SK-N-SH (cell line): ENCODE results near the gene HAO2. TPM values are rescaled to one million over a fixed set of nuclear protein-coding genes. Genes with fewer than 3 reads are reported as not detected.

Experiments
- CTCF ChIA-PET: fragments of 300-600, 350-600 bp; formaldehyde crosslinking; extraction: SDS; loops from one replicate; lab custom pipeline; 2021; lab: Yijun Ruan, JAX
- POLR2A ChIA-PET: fragments of 350-600 bp; sonication (Branson Sonifier 250); formaldehyde crosslinking; extraction: SDS; loops from one replicate; lab custom pipeline; 2020; ENCODE audit warnings: antibody characterized with exemption, inconsistent platforms; lab: Yijun Ruan, JAX
- DNase-seq: peaks from one replicate; pipeline ENCODE4 v3.0.0; 2012
- H2AFZ ChIP-seq: fragments of 200-600 bp; sonication (generic); 2 replicates; pipeline ENCODE4 v1.8.1; 2016; ENCODE audit warnings: antibody characterized with exemption, mild to moderate bottlenecking, low read depth
- H3F3A ChIP-seq: fragments of 200-600 bp; sonication (generic); replicated peaks from 2 replicates; pipeline ENCODE3; 2016; ENCODE audit warnings: antibody characterized with exemption, mild to moderate bottlenecking; ENCODE audit not compliant: insufficient read depth
- H3K27ac ChIP-seq, 2 experiments: fragments of 200-500 bp in 1 of 2; fragments of 200-600 bp in 1 of 2; sonication (Bioruptor generic) in 1 of 2; sonication (generic), shearing (Covaris generic) in 1 of 2; 2 replicates each; pipeline versions ENCODE4 v1.5.1 to v1.6.1; 2014 to 2016; ENCODE audit warnings: low read depth in 2 of 2, inconsistent platforms in 1 of 2, low read length in 1 of 2, mild to moderate bottlenecking in 1 of 2, mixed read lengths in 1 of 2
- H3K27me3 ChIP-seq: fragments of 200-600 bp; sonication (generic), shearing (Covaris generic); 2 replicates; pipeline ENCODE4 v1.6.1; 2016; ENCODE audit warnings: mixed run types; ENCODE audit not compliant: insufficient read depth
- H3K36me3 ChIP-seq, 2 experiments: fragments of 200-500 bp in 1 of 2; fragments of 200-600 bp in 1 of 2; sonication (Bioruptor generic) in 1 of 2; sonication (generic) in 1 of 2; replicated peaks in 1 of 2; 2 replicates each; pipeline versions ENCODE3 to v1.5.1; 2014 to 2016; ENCODE audit warnings: low read length in 1 of 2, mild to moderate bottlenecking in 1 of 2; ENCODE audit not compliant: insufficient read depth in 2 of 2, control insufficient read depth in 1 of 2
- H3K4me1 ChIP-seq, 2 experiments: fragments of 200-500 bp in 1 of 2; fragments of 200-600 bp in 1 of 2; sonication (Bioruptor generic) in 1 of 2; sonication (generic), shearing (Covaris generic) in 1 of 2; 2 replicates each; pipeline versions ENCODE4 v1.5.1 to v1.6.1; 2014 to 2016; ENCODE audit warnings: low read depth in 1 of 2, low read length in 1 of 2, mixed run types in 1 of 2; ENCODE audit not compliant: insufficient read depth in 2 of 2, control insufficient read depth in 1 of 2
- H3K4me2 ChIP-seq: fragments of 200-600 bp; sonication (generic), shearing (Covaris generic); 2 replicates; pipeline ENCODE4 v1.6.1; 2017; ENCODE audit warnings: mixed run types
- H3K4me3 ChIP-seq, 2 experiments: fragments of 200-500 bp in 1 of 2; fragments of 200-600 bp in 1 of 2; sonication (Bioruptor generic) in 1 of 2; sonication (generic), shearing (Covaris generic) in 1 of 2; 2 replicates each; pipeline versions ENCODE4 v1.5.1 to v1.8.1; 2014 to 2016; ENCODE audit warnings: low read depth in 2 of 2, inconsistent platforms in 1 of 2, low read length in 1 of 2, mild to moderate bottlenecking in 1 of 2, mixed read lengths in 1 of 2, moderate library complexity in 1 of 2
- H3K79me2 ChIP-seq: fragments of 200-600 bp; sonication (generic); 2 replicates; pipeline ENCODE4 v1.8.1; 2017; ENCODE audit warnings: mild to moderate bottlenecking; ENCODE audit not compliant: insufficient read depth
- H3K9ac ChIP-seq: fragments of 200-600 bp; sonication (generic); 2 replicates; pipeline ENCODE4 v1.6.1; 2017; ENCODE audit warnings: mixed run types
- H3K9me2 ChIP-seq: fragments of 200-600 bp; sonication (generic); 2 replicates; pipeline ENCODE4 v1.6.1; 2017; ENCODE audit warnings: mixed run types
- H3K9me3 ChIP-seq: fragments of 200-600 bp; sonication (generic); 2 replicates; pipeline ENCODE4 v1.6.1; 2017; ENCODE audit warnings: mixed run types, mild to moderate bottlenecking, moderate library complexity
- H4K20me1 ChIP-seq: fragments of 200-600 bp; sonication (generic); 2 replicates; pipeline ENCODE4 v1.6.1; 2017; ENCODE audit warnings: mild to moderate bottlenecking, mixed run types; ENCODE audit not compliant: insufficient read depth
- CHD2 ChIP-seq: fragments of 150-350 bp; IDR thresholded peaks from 2 replicates; pipeline ENCODE4 v1.6.1; 2018; ENCODE audit warnings: low read length; ENCODE audit not compliant: partially characterized antibody
- EP300 ChIP-seq, 2 experiments: IDR thresholded peaks; 2 replicates each; pipeline versions ENCODE4 v1.4.0 to v1.6.1; 2012; ENCODE audit warnings: borderline replicate concordance in 1 of 2, low read depth in 1 of 2, low read length in 1 of 2
- EZH2phosphoT487 ChIP-seq: fragments of 200-600 bp; sonication (generic); IDR thresholded peaks from 2 replicates; pipeline ENCODE4 v1.6.1; 2017; ENCODE audit warnings: low read depth, mixed run types, mild to moderate bottlenecking, antibody characterized with exemption, moderate library complexity, borderline replicate concordance
- FOSL2 ChIP-seq: IDR thresholded peaks from 2 replicates; pipeline ENCODE4 v1.4.0; 2012; ENCODE audit warnings: low read depth, mild to moderate bottlenecking, moderate library complexity, borderline replicate concordance
- MEF2A ChIP-seq: IDR thresholded peaks from 2 replicates; pipeline ENCODE4 v1.4.0; 2012; ENCODE audit warnings: low read depth, borderline replicate concordance
- MXI1 ChIP-seq: IDR thresholded peaks from 2 replicates; pipeline ENCODE4 v1.6.1; 2012; ENCODE audit warnings: mild to moderate bottlenecking, low read depth, low read length, improper control_type of control experiment
- NFIC ChIP-seq: IDR thresholded peaks from 2 replicates; pipeline ENCODE4 v1.4.0; 2012; ENCODE audit warnings: borderline replicate concordance
- RAD21 ChIP-seq: IDR thresholded peaks from 2 replicates; pipeline ENCODE4 v1.6.1; 2012; ENCODE audit warnings: mild to moderate bottlenecking, low read length
- RCOR1 ChIP-seq: fragments of 150-350 bp; IDR thresholded peaks from 2 replicates; pipeline ENCODE4 v1.6.1; 2017; ENCODE audit warnings: antibody characterized with exemption, low read length
- RFX5 ChIP-seq: IDR thresholded peaks from 2 replicates; pipeline ENCODE4 v1.6.1; 2012; ENCODE audit warnings: mild to moderate bottlenecking, improper control_type of control experiment, low read length
- RXRA ChIP-seq: IDR thresholded peaks from 2 replicates; pipeline ENCODE4 v1.4.0; 2012; ENCODE audit warnings: low read depth, mild to moderate bottlenecking, borderline replicate concordance
- SMC3 ChIP-seq: IDR thresholded peaks from 2 replicates; pipeline ENCODE4 v1.6.1; 2012; ENCODE audit warnings: low read depth, low read length, improper control_type of control experiment
- TEAD4 ChIP-seq: IDR thresholded peaks from 2 replicates; pipeline ENCODE4 v1.4.0; 2012; ENCODE audit warnings: mild to moderate bottlenecking, borderline replicate concordance; ENCODE audit not compliant: insufficient read depth
- WGBS: methylation state at CpG from one replicate; pipeline ENCODE4 v1.1.6; 2017; ENCODE audit warnings: low lambda C conversion rate; 5-methylcytosine and 5-hydroxymethylcytosine counted together
- polyA plus RNA-seq, 3 experiments: library from polyadenylated mRNA; depleted of rRNA; stranded (reverse); fragments of >200 nt; gene quantifications; 2 replicates each; pipeline ENCODE4 v1.2.3, GENCODE V29; 2012
- TF ChIP-seq, protein P1 (sequence below): fragments of 200-600 bp; sonication (generic); IDR thresholded peaks from 2 replicates; pipeline ENCODE4 v1.6.1; 2017; ENCODE audit warnings: antibody characterized with exemption, mild to moderate bottlenecking, moderate library complexity
- TF ChIP-seq, protein P2 (sequence below): fragments of 150-350 bp; IDR thresholded peaks from 2 replicates; pipeline ENCODE4 v1.6.1; 2017; ENCODE audit warnings: antibody characterized with exemption, low read length, low read depth, borderline replicate concordance
- TF ChIP-seq, protein P3 (sequence below): IDR thresholded peaks from 2 replicates; pipeline ENCODE4; 2012
- TF ChIP-seq, protein P4 (sequence below): IDR thresholded peaks from 2 replicates; pipeline ENCODE4 v1.4.0; 2012; ENCODE audit warnings: low read depth, borderline replicate concordance
- TF ChIP-seq, protein P5 (sequence below): IDR thresholded peaks from 2 replicates; pipeline ENCODE4 v1.4.0; 2012; ENCODE audit warnings: low read depth

The HAO2 gene
- polyA plus RNA-seq, 1 of the 3 experiments (the other 2 are of a cell fraction), result not detected

DNA sequence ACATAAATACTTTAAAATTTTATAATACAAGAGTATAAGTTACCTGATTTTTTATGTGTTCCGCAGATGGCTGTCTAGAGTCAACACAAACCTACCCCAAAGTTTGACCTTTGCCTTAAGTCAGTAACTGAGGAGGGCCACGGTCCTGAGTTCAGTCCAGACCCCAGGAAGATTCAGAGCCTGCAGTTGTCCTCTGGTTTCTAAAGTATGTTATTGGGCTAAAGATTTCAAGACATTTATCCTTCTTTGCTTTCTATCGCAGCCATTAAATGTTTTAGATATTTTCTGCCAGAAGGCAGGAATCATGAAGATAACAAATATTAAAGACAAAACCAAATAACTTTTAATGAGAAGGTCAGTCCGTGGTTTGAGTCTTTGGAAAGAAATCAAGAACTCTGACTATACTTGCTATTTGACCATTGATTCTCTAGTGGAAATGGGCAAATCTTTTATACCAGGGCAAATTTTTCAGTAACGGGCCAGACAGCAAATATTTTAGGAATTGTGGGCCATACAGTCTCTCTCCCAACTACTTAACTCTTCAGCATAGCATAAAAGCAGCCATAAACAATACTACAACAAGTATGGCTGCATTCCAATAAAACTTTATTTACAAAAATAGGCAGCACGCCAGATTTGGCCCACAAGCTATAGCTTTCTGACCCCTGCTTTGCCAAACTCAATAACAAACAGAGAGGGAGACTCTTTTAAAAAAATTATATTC lies 38.0 kb upstream of the HAO2 start:
- Histone ChIP-seq H2AFZ (no peak overlapping the region), H3K4me1 (peaks cover 0 to 6% of the 10 kb centered on the region in 2 experiments; a peak in 2 of 4 replicates), H3K36me3 (no peaks in the 10 kb centered on the region), H3K27me3 (peaks cover 2% of the 10 kb centered on the region; the same call in 1 of the 2 replicates), H3K9ac (no peak overlapping the region), H3K9me2 (no peaks in the 10 kb centered on the region), H3F3A (no peaks in the 10 kb centered on the region), H3K4me2 (no peak overlapping the region), H3K4me3 (no peak overlapping the region), H3K79me2 (no peaks in the 10 kb centered on the region), H3K27ac (peak overlapping the region in 1 of 2 experiments; percentile 22; a peak in 1 of 4 replicates), H4K20me1 (no peaks in the 10 kb centered on the region), H3K9me3 (no peaks in the 10 kb centered on the region)
- DNase-seq, result no peak
- WGBS, result 17% methylated on average over 6 of the region's 6 CpGs
- TF ChIP-seq EZH2phosphoT487, result no peak
- no peak for TF ChIP-seq RFX5
- no peak for TF ChIP-seq RCOR1
- TF ChIP-seq, protein P1, sequence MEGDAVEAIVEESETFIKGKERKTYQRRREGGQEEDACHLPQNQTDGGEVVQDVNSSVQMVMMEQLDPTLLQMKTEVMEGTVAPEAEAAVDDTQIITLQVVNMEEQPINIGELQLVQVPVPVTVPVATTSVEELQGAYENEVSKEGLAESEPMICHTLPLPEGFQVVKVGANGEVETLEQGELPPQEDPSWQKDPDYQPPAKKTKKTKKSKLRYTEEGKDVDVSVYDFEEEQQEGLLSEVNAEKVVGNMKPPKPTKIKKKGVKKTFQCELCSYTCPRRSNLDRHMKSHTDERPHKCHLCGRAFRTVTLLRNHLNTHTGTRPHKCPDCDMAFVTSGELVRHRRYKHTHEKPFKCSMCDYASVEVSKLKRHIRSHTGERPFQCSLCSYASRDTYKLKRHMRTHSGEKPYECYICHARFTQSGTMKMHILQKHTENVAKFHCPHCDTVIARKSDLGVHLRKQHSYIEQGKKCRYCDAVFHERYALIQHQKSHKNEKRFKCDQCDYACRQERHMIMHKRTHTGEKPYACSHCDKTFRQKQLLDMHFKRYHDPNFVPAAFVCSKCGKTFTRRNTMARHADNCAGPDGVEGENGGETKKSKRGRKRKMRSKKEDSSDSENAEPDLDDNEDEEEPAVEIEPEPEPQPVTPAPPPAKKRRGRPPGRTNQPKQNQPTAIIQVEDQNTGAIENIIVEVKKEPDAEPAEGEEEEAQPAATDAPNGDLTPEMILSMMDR, result no peak
- no peak for TF ChIP-seq MXI1
- TF ChIP-seq EP300 (IDR thresholded peaks at IDR 0.05; ENCODE audit: borderline replicate concordance in 1 of 2, low read depth in 1 of 2, low read length in 1 of 2), result no peak
- no peak for TF ChIP-seq MEF2A
- TF ChIP-seq SMC3, result no peak
- no peak for TF ChIP-seq RXRA
- TF ChIP-seq, protein P2, sequence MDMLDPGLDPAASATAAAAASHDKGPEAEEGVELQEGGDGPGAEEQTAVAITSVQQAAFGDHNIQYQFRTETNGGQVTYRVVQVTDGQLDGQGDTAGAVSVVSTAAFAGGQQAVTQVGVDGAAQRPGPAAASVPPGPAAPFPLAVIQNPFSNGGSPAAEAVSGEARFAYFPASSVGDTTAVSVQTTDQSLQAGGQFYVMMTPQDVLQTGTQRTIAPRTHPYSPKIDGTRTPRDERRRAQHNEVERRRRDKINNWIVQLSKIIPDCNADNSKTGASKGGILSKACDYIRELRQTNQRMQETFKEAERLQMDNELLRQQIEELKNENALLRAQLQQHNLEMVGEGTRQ, result no peak
- TF ChIP-seq RAD21, result no peak
- no peak for TF ChIP-seq CHD2
- ChIA-PET POLR2A (no interaction called here), CTCF (interaction anchor here (0.5 kb wide), 1 partner anchor 36 kb away, joined by 3 read pairs; no protein-coding TSS in a partner anchor)

DNA sequence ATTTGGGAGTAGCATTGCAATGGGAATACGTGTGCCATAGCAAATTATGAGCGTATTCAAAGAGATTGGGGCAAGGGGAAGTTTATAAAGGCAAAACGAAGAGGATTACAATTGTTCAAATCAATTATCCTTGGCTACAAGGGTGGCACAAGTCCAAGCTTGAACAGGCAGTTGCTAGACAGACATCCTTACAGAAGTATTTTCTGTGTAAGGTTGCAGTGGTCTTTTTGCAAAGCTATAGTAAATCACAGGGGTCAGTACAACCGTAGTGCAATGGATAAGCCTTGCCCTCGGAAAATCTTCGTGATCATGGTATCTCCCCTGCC lies 37.4 kb upstream of the HAO2 start:
- Histone ChIP-seq H3K27ac (no peak overlapping the region; a peak in 1 of 4 replicates), H3K9me2 (no peaks in the 10 kb centered on the region), H3F3A (no peaks in the 10 kb centered on the region), H3K79me2 (no peaks in the 10 kb centered on the region), H4K20me1 (no peaks in the 10 kb centered on the region), H2AFZ (no peak overlapping the region), H3K27me3 (no peaks in the 10 kb centered on the region; the same call in 1 of the 2 replicates), H3K36me3 (no peaks in the 10 kb centered on the region), H3K4me3 (no peak overlapping the region), H3K9me3 (no peaks in the 10 kb centered on the region), H3K4me1 (peaks cover 0 to 6% of the 10 kb centered on the region in 2 experiments; a peak in 2 of 4 replicates), H3K9ac (no peak overlapping the region), H3K4me2 (no peak overlapping the region)
- WGBS, result 28% methylated on average over 6 of the region's 6 CpGs
- POLR2A ChIA-PET, result no interaction called here
- CTCF ChIA-PET, result no interaction called here
- TF ChIP-seq FOSL2 (no peak), NFIC (no peak), RCOR1 (no peak), SMC3 (no peak), EP300 (IDR thresholded peaks at IDR 0.05; ENCODE audit: borderline replicate concordance in 1 of 2, low read depth in 1 of 2, low read length in 1 of 2) (no peak), RAD21 (no peak), MXI1 (no peak), TEAD4 (no peak)
- TF ChIP-seq, protein P3, sequence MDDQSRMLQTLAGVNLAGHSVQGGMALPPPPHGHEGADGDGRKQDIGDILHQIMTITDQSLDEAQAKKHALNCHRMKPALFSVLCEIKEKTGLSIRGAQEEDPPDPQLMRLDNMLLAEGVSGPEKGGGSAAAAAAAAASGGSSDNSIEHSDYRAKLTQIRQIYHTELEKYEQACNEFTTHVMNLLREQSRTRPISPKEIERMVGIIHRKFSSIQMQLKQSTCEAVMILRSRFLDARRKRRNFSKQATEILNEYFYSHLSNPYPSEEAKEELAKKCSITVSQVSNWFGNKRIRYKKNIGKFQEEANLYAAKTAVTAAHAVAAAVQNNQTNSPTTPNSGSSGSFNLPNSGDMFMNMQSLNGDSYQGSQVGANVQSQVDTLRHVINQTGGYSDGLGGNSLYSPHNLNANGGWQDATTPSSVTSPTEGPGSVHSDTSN, result no peak
- TF ChIP-seq, protein P2, result no peak
- TF ChIP-seq, protein P4, sequence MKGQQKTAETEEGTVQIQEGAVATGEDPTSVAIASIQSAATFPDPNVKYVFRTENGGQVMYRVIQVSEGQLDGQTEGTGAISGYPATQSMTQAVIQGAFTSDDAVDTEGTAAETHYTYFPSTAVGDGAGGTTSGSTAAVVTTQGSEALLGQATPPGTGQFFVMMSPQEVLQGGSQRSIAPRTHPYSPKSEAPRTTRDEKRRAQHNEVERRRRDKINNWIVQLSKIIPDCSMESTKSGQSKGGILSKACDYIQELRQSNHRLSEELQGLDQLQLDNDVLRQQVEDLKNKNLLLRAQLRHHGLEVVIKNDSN, result no peak
- TF ChIP-seq, protein P5, sequence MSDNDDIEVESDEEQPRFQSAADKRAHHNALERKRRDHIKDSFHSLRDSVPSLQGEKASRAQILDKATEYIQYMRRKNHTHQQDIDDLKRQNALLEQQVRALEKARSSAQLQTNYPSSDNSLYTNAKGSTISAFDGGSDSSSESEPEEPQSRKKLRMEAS, result no peak
- no peak for DNase-seq
